ENCODE data around the gene NEO1.
"Not testable (repeated sequence)": the region's sequence is repeated elsewhere in the genome, so short reads cannot be mapped to it uniquely, and the experiment has no call there.

NEO1 gene

GRCh38 chr15:73212424-73212823 lies 160.2 kb downstream of the NEO1 start:
- no peak for DNase-seq

GRCh38 chr15:73221450-73221849 lies 169.2 kb downstream of the NEO1 start:
- not testable (repeated sequence) for DNase-seq

GRCh38 chr15:73225358-73226015 lies 173.2 kb downstream of the NEO1 start:
- no peak for DNase-seq

GRCh38 chr15:73226093-73226814 lies 174.0 kb downstream of the NEO1 start:
- DNase-seq = no peak

- no peak for DNase-seq
Measured at GRCh38 chr15:73227433-73228056, 175.3 kb downstream of the NEO1 start.

- DNase-seq = no peak
Measured at GRCh38 chr15:73228128-73228646, 175.9 kb downstream of the NEO1 start.

- no peak for DNase-seq
Measured at GRCh38 chr15:73231661-73232419, 179.6 kb downstream of the NEO1 start.

GRCh38 chr15:73232776-73233175 lies 180.5 kb downstream of the NEO1 start:
- no peak for DNase-seq

- DNase-seq = no peak
Measured at GRCh38 chr15:73233623-73234022, 181.4 kb downstream of the NEO1 start.

GRCh38 chr15:73237910-73238309 lies 185.6 kb downstream of the NEO1 start:
- DNase-seq = no peak

- no peak for DNase-seq
Measured at GRCh38 chr15:73239564-73240215, 187.4 kb downstream of the NEO1 start.

GRCh38 chr15:73240866-73241499 lies 188.7 kb downstream of the NEO1 start:
- DNase-seq = peak; percentile 78

GRCh38 chr15:73244333-73244732 lies 192.1 kb downstream of the NEO1 start:
- DNase-seq = no peak

- no peak for DNase-seq
Measured at GRCh38 chr15:73246439-73246838, 194.2 kb downstream of the NEO1 start.

GRCh38 chr15:73246898-73247297 lies 194.6 kb downstream of the NEO1 start:
- no peak for DNase-seq

GRCh38 chr15:73247331-73247730 lies 195.1 kb downstream of the NEO1 start:
- no peak for DNase-seq

- DNase-seq = no peak
Measured at GRCh38 chr15:73249499-73249898, 197.2 kb downstream of the NEO1 start.

- DNase-seq = no peak
Measured at GRCh38 chr15:73254598-73254997, 202.3 kb downstream of the NEO1 start.

- DNase-seq = no peak
Measured at GRCh38 chr15:73258271-73259108, 206.2 kb downstream of the NEO1 start.

GRCh38 chr15:73264881-73265280 lies 212.6 kb downstream of the NEO1 start:
- DNase-seq = no peak

GRCh38 chr15:73265536-73266153 lies 213.4 kb downstream of the NEO1 start:
- peak; percentile 58 for DNase-seq
